OCI-LY7 (cell line): Measurements from ENCODE around the gene PSMD4. TPM values are rescaled to one million over a fixed set of nuclear protein-coding genes. Genes with fewer than 3 reads are reported as not detected.

Experiments used
- BruUV-seq: library from RNA; stranded (reverse); fragments of 400-500 nt; replicated peaks from 2 replicates; lab custom pipeline; 2021; lab: Mats Ljungman, UMichigan
- CTCF ChIA-PET: fragments of 300-600 bp; sonication (Branson Sonifier 250); formaldehyde crosslinking; loops from one replicate; lab custom pipeline; 2022; ENCODE audit warnings: antibody characterized with exemption; ENCODE audit not compliant: unreplicated experiment; lab: Charles Lee
- POLR2A ChIA-PET: fragments of 300-600 bp; sonication (Branson Sonifier 250); formaldehyde crosslinking; loops from one replicate; lab custom pipeline; 2022; ENCODE audit warnings: antibody characterized with exemption; lab: Charles Lee
- DNase-seq: peaks from one replicate; pipeline ENCODE4 v3.0.0-alpha.2; 2015; ENCODE audit warnings: low spot score
- H2AFZ ChIP-seq: fragments of 200-600 bp; sonication (generic), shearing (Covaris generic); 2 replicates; pipeline ENCODE4 v1.6.1; 2014; ENCODE audit warnings: mild to moderate bottlenecking, antibody characterized with exemption, low read length, moderate library complexity
- H3K27ac ChIP-seq: fragments of 200-600 bp; sonication (generic); 2 replicates; pipeline ENCODE4 v1.5.1; 2014; ENCODE audit warnings: mixed run types, low read depth, mild to moderate bottlenecking, moderate library complexity, low read length, inconsistent platforms; ENCODE audit not compliant: poor library complexity, severe bottlenecking
- H3K36me3 ChIP-seq: fragments of 200-600 bp; sonication (generic); 2 replicates; pipeline ENCODE4 v1.6.1; 2014; ENCODE audit warnings: mild to moderate bottlenecking, antibody characterized with exemption, low read length, moderate library complexity, mixed read lengths; ENCODE audit not compliant: insufficient read depth
- H3K4me1 ChIP-seq: fragments of 200-600 bp; sonication (generic); 2 replicates; pipeline ENCODE4 v1.5.1; 2014; ENCODE audit warnings: mild to moderate bottlenecking, low read length; ENCODE audit not compliant: insufficient read depth, poor library complexity, severe bottlenecking
- H3K4me2 ChIP-seq: fragments of 200-600 bp; sonication (generic); 2 replicates; pipeline ENCODE4 v1.6.1; 2014; ENCODE audit warnings: mild to moderate bottlenecking, low read length
- H3K4me3 ChIP-seq: fragments of 200-600 bp; sonication (generic); 2 replicates; pipeline ENCODE4 v1.5.1; 2014; ENCODE audit warnings: mild to moderate bottlenecking, low read depth, low read length; ENCODE audit not compliant: poor library complexity, severe bottlenecking
- H3K79me2 ChIP-seq: fragments of 200-600 bp; sonication (generic); 2 replicates; pipeline ENCODE4 v1.6.1; 2016; ENCODE audit warnings: low read depth, mild to moderate bottlenecking, low read length, moderate library complexity, mixed read lengths; ENCODE audit not compliant: insufficient read depth
- H3K9me2 ChIP-seq: fragments of 200-600 bp; sonication (generic); 2 replicates; pipeline ENCODE4 v1.6.1; 2016; ENCODE audit warnings: mild to moderate bottlenecking, low read length, mixed read lengths; ENCODE audit not compliant: insufficient read depth
- H3K9me3 ChIP-seq: fragments of 200-600 bp; sonication (generic); 2 replicates; pipeline ENCODE4 v1.6.1; 2014; ENCODE audit warnings: mild to moderate bottlenecking, mixed run types, low read length, mixed read lengths
- H4K20me1 ChIP-seq: fragments of 200-600 bp; sonication (generic); 2 replicates; pipeline ENCODE4 v1.6.1; 2014; ENCODE audit warnings: mild to moderate bottlenecking, antibody characterized with exemption, low read length, moderate library complexity, mixed read lengths; ENCODE audit not compliant: insufficient read depth
- EZH2phosphoT487 ChIP-seq: fragments of 200-600 bp; sonication (generic); IDR thresholded peaks from 2 replicates; pipeline ENCODE4 v1.6.1; 2018; ENCODE audit warnings: low read depth, borderline replicate concordance, mild to moderate bottlenecking, mixed run types, antibody characterized with exemption, low read length, moderate library complexity, mixed read lengths
- intact Hi-C: fragments of 100-400 bp; cut with micrococcal nuclease; formaldehyde crosslinking; loops from one replicate; pipeline ENCODE4 v1.10.0; 2022; ENCODE audit not compliant: unreplicated experiment
- total RNA-seq, 2 experiments: library from RNA; depleted of rRNA in 1 of 2; stranded (reverse); fragments of >200 nt in 1 of 2; shearing (Covaris generic) in 1 of 2; gene quantifications; 2 replicates each; pipeline ENCODE4 v1.2.3, GENCODE V29; 2014 to 2022
- TF ChIP-seq, protein P1 (sequence below): fragments of 200-600 bp; sonication (generic); conservative IDR thresholded peaks from 2 replicates; pipeline ENCODE4 v1.5.1; 2014; ENCODE audit warnings: mild to moderate bottlenecking, antibody characterized with exemption, low read length, moderate library complexity, mixed read lengths

PSMD4 gene
- total RNA-seq, 2 experiments from 2014 or later, result 118 to 150 TPM

DNA sequence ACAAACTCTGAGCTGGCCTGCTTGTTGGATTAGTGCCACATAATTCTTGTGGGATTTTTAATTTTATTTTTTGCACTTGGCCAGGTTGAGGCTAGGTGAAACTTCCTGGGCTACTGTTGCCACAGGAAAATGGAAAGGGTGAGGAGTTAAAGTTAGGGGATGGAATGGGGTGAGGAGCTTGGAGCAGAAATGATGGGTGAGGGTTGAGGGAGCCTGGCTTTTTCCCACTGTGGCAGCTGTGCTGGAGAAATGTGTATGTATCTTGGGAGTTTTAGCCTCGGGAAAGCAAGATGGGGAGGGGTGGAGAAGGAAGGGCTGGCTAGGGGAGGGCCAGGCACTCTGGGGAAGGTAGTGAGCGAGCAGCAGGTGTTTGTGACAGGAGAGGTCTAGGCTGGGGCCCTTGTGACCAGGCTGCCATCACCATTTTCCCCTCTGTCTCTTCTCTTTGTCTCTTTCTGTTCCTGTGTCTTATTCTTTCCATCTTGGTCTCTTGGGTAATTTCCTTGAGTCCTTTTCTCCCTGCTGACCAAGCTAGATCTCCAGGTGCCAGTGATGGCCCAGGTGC, 29.6 kb downstream of the PSMD4 start:
- H3K4me3 ChIP-seq, result peak overlapping the region; percentile 80
- H3K79me2 ChIP-seq, result peaks cover 19% of the 10 kb centered on the region; the same call in 1 of the 2 replicates
- ChIA-PET CTCF (interaction anchor here (0.8 kb wide), 1 partner anchor 27 kb away, joined by 4 read pairs; no protein-coding TSS in a partner anchor), POLR2A (interaction anchor here (0.9 kb wide), 1 partner anchor 88 kb away, joined by 3 read pairs; no protein-coding TSS in a partner anchor)
- peaks cover 9% of the 10 kb centered on the region for H4K20me1 ChIP-seq
- peaks cover 21% of the 10 kb centered on the region for H3K4me1 ChIP-seq
- BruUV-seq, result no TSS peak
- no peaks in the 10 kb centered on the region for H3K9me3 ChIP-seq
- H3K36me3 ChIP-seq, result peaks cover 35% of the 10 kb centered on the region
- no peak overlapping the region for H2AFZ ChIP-seq
- TF ChIP-seq EZH2phosphoT487, result no peak
- no peak overlapping the region for H3K27ac ChIP-seq
- intact Hi-C loops, result loop anchor here (5.0 kb wide), 1 partner anchor 43 kb away; the partner anchor contains the start of gene PI4KB
- peak overlapping the region; percentile 88 for H3K4me2 ChIP-seq
- no peak for DNase-seq
- H3K9me2 ChIP-seq, result no peaks in the 10 kb centered on the region

DNA sequence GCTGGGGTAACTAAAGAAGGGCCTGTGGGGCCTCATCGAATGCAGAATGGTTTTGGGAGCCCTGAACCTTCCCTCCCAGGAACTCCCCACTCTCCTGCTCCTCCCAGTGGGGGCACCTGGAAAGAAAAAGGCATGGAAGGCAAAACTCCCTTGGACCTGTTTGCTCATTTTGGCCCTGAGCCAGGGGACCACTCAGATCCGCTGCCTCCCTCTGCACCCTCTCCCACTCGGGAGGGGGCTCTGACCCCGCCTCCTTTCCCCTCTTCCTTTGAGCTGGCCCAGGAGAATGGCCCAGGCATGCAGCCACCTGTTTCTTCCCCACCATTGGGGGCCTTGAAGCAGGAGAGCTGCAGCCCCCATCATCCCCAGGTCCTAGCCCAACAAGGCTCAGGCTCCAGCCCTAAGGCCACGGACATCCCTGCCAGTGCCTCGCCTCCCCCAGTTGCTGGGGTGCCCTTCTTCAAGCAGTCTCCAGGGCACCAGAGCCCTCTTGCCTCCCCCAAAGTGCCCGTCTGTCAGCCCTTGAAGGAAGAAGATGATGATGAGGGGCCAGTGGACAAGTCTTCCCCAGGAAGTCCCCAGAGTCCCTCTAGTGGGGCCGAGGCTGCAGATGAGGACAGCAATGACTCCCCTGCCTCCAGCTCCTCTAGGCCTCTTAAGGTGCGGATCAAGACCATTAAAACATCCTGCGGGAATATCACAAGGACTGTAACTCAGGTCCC, 32.2 kb downstream of the PSMD4 start:
- TF ChIP-seq EZH2phosphoT487, result no peak
- Histone ChIP-seq H2AFZ (no peak overlapping the region), H3K4me3 (no peak overlapping the region), H3K4me2 (no peak overlapping the region), H3K27ac (no peak overlapping the region), H3K4me1 (peaks cover 15% of the 10 kb centered on the region), H3K36me3 (peaks cover 58% of the 10 kb centered on the region), H4K20me1 (peaks cover 9% of the 10 kb centered on the region), H3K9me3 (no peaks in the 10 kb centered on the region), H3K9me2 (no peaks in the 10 kb centered on the region), H3K79me2 (peaks cover 19% of the 10 kb centered on the region; the same call in 1 of the 2 replicates)
- BruUV-seq, result no TSS peak
- no peak for DNase-seq
- ChIA-PET POLR2A (interaction anchor here (0.6 kb wide), 1 partner anchor 30 kb away, joined by 3 read pairs; no protein-coding TSS in a partner anchor), CTCF (no interaction called here)
- intact Hi-C loops, result no loop called here

DNA sequence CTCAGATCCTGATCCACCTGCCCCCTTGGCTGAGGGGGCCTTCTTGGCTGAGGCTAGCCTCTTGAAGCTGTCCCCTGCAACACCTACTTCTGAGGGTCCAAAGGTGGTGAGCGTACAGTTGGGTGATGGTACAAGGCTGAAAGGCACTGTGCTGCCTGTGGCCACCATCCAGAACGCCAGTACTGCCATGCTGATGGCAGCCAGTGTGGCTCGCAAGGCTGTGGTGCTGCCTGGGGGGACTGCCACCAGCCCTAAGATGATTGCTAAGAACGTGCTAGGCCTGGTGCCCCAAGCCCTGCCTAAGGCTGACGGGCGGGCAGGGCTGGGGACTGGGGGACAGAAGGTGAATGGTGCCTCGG, 32.8 kb downstream of the PSMD4 start:
- no TSS peak for BruUV-seq
- ChIA-PET CTCF (no interaction called here), POLR2A (interaction anchor here (0.6 kb wide), 1 partner anchor 30 kb away, joined by 3 read pairs; no protein-coding TSS in a partner anchor)
- H3K4me2 ChIP-seq, result no peak overlapping the region
- no peaks in the 10 kb centered on the region for H3K9me2 ChIP-seq
- H4K20me1 ChIP-seq, result peaks cover 9% of the 10 kb centered on the region
- no peak overlapping the region for H3K27ac ChIP-seq
- TF ChIP-seq, protein P1, sequence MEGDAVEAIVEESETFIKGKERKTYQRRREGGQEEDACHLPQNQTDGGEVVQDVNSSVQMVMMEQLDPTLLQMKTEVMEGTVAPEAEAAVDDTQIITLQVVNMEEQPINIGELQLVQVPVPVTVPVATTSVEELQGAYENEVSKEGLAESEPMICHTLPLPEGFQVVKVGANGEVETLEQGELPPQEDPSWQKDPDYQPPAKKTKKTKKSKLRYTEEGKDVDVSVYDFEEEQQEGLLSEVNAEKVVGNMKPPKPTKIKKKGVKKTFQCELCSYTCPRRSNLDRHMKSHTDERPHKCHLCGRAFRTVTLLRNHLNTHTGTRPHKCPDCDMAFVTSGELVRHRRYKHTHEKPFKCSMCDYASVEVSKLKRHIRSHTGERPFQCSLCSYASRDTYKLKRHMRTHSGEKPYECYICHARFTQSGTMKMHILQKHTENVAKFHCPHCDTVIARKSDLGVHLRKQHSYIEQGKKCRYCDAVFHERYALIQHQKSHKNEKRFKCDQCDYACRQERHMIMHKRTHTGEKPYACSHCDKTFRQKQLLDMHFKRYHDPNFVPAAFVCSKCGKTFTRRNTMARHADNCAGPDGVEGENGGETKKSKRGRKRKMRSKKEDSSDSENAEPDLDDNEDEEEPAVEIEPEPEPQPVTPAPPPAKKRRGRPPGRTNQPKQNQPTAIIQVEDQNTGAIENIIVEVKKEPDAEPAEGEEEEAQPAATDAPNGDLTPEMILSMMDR, result no peak
- TF ChIP-seq EZH2phosphoT487, result no peak
- DNase-seq, result no peak
- peaks cover 19% of the 10 kb centered on the region; the same call in 1 of the 2 replicates for H3K79me2 ChIP-seq
- intact Hi-C loops, result no loop called here
- H2AFZ ChIP-seq, result no peak overlapping the region
- H3K4me1 ChIP-seq, result peaks cover 15% of the 10 kb centered on the region
- H3K9me3 ChIP-seq, result no peaks in the 10 kb centered on the region
- peaks cover 64% of the 10 kb centered on the region for H3K36me3 ChIP-seq
- H3K4me3 ChIP-seq, result no peak overlapping the region
